ENCODE measurements around the gene TUBB. TPM values are rescaled to one million over a fixed set of nuclear protein-coding genes. Genes with fewer than 3 reads are reported as not detected.
"Not testable (repeated sequence)": the region's sequence is repeated elsewhere in the genome, so short reads cannot be mapped to it uniquely, and the experiment has no call there.

TUBB gene
- total RNA-seq, 1 donor from 2014 or later, result 1,272 TPM

GRCh38 chr6:30760549-30760948 is 40.4 kb downstream of the TUBB start:
- peak overlapping the region; percentile 65 for H3K27ac Mint-ChIP-seq
- H3K4me3 Mint-ChIP-seq (ENCODE audit: low read depth), result no peak overlapping the region
- peaks cover 37% of the 10 kb centered on the region for H3K4me1 Mint-ChIP-seq (ENCODE audit: low read depth)
- H3K36me3 Mint-ChIP-seq (ENCODE audit: insufficient read depth), result no peaks in the 10 kb centered on the region
- no peak for DNase-seq (ENCODE audit: low spot score, unreplicated experiment)
- no peak for TF ChIP-seq CTCF (IDR thresholded peaks at IDR 0.05; ENCODE audit: unreplicated experiment)
- H3K9me3 Mint-ChIP-seq (ENCODE audit: low read depth), result no peaks in the 10 kb centered on the region
- no peaks in the 10 kb centered on the region for H3K27me3 Mint-ChIP-seq

- Mint-ChIP-seq H3K4me1 (ENCODE audit: low read depth) (peaks cover 41% of the 10 kb centered on the region), H3K4me3 (ENCODE audit: low read depth) (no peak overlapping the region), H3K27ac (no peak overlapping the region), H3K9me3 (ENCODE audit: low read depth) (no peaks in the 10 kb centered on the region), H3K36me3 (ENCODE audit: insufficient read depth) (no peaks in the 10 kb centered on the region), H3K27me3 (no peaks in the 10 kb centered on the region)
- DNase-seq (ENCODE audit: low spot score, unreplicated experiment), result no peak
- no peak for TF ChIP-seq CTCF (IDR thresholded peaks at IDR 0.05; ENCODE audit: unreplicated experiment)
These were observed 41.8 kb downstream of the TUBB start for GRCh38 chr6:30761791-30762429.

GRCh38 chr6:30763155-30763617 is 43.0 kb downstream of the TUBB start:
- Mint-ChIP-seq H3K4me3 (ENCODE audit: low read depth) (peak overlapping the region; percentile 51), H3K36me3 (ENCODE audit: insufficient read depth) (no peaks in the 10 kb centered on the region), H3K4me1 (ENCODE audit: low read depth) (peaks cover 41% of the 10 kb centered on the region), H3K9me3 (ENCODE audit: low read depth) (no peaks in the 10 kb centered on the region), H3K27me3 (no peaks in the 10 kb centered on the region), H3K27ac (peak overlapping the region; percentile 94)
- DNase-seq (ENCODE audit: low spot score, unreplicated experiment), result no peak
- TF ChIP-seq CTCF (IDR thresholded peaks at IDR 0.05; ENCODE audit: unreplicated experiment), result no peak

- H3K4me3 Mint-ChIP-seq (ENCODE audit: low read depth), result peak overlapping the region; percentile 51
- DNase-seq (ENCODE audit: low spot score, unreplicated experiment), result no peak
- H3K36me3 Mint-ChIP-seq (ENCODE audit: insufficient read depth), result no peaks in the 10 kb centered on the region
- H3K27ac Mint-ChIP-seq, result peak overlapping the region; percentile 94
- no peaks in the 10 kb centered on the region for H3K9me3 Mint-ChIP-seq (ENCODE audit: low read depth)
- no peaks in the 10 kb centered on the region for H3K27me3 Mint-ChIP-seq
- H3K4me1 Mint-ChIP-seq (ENCODE audit: low read depth), result peaks cover 44% of the 10 kb centered on the region
- peak; percentile 28 for TF ChIP-seq CTCF (IDR thresholded peaks at IDR 0.05; ENCODE audit: unreplicated experiment)
These were observed 43.7 kb downstream of the TUBB start for GRCh38 chr6:30763618-30764489.

GRCh38 chr6:30764490-30765043 is 44.4 kb downstream of the TUBB start:
- H3K9me3 Mint-ChIP-seq (ENCODE audit: low read depth); DNase-seq (ENCODE audit: low spot score, unreplicated experiment); H3K27me3 Mint-ChIP-seq; H3K36me3 Mint-ChIP-seq (ENCODE audit: insufficient read depth): not testable (repeated sequence)
- Mint-ChIP-seq H3K4me1 (ENCODE audit: low read depth) (peaks cover 43% of the 10 kb centered on the region), H3K4me3 (ENCODE audit: low read depth) (peak overlapping the region; percentile 51), H3K27ac (peak overlapping the region; percentile 94)

GRCh38 chr6:30765495-30765894 is 45.3 kb downstream of the TUBB start:
- Mint-ChIP-seq H3K4me1 (ENCODE audit: low read depth) (peaks cover 46% of the 10 kb centered on the region), H3K27ac (peak overlapping the region; percentile 81)
- H3K4me3 Mint-ChIP-seq (ENCODE audit: low read depth); H3K36me3 Mint-ChIP-seq (ENCODE audit: insufficient read depth); DNase-seq (ENCODE audit: low spot score, unreplicated experiment); H3K27me3 Mint-ChIP-seq; H3K9me3 Mint-ChIP-seq (ENCODE audit: low read depth): not testable (repeated sequence)

All from progenitor cell of endocrine pancreas (in vitro differentiated cells).